G401.6 (cell line): ENCODE results near the gene ODAD3.
"Not testable (repeated sequence)": the region's sequence is repeated elsewhere in the genome, so short reads cannot be mapped to it uniquely, and the experiment has no call there.

ENCODE experiments used
- FAIRE-seq: peaks from 2 replicates; lab custom pipeline; 2012; peaks lifted over from hg19 to GRCh38; lab: Jason Lieb, UNC

ODAD3 gene

DNA sequence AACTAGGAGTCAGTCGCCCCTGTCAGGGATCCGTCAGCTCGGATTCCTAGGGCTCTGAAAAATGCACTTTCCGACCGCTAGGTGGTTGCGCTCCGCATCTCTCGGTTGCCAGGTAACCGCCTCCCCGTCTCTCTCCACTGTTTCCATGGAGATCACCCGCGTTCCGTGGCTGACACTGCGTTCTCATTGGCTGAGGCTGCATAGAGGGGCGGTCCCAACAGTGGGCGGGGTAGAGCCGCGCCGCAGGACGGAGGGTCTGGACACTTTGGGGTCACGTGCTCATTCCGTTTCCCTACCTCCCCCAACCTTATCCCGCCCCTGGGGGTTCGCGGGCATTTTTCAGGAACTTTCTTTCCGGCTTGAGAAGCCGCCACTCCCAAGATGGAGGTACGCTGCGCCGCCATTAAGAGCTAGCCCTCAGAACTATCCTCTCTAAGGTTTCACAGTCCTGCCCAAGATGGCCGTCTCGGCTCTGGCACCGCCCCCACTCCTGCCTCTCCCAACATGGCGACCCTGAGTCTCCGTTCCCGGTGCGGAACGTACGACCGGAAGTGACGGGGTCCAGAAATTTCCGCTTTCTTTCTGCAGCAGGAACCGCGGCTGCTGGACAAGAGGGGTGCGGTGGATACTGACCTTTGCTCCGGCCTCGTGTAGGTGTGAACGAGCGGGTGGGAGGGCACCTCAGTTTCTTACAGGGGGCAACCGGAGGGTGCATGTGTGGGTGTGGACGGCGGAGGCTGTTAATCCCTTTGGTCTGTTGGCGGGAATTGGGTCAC lies at the start of gene ODAD3, which contains the start of gene PRKCSH:
Gene ODAD3 (minus strand): TSS at position 65 of the 776 bp plus-strand sequence. CDS start 105 bp downstream, outside the sequence.
Gene PRKCSH (plus strand): TSS at position 579 of the 776 bp plus-strand sequence. CDS start 483 bp downstream, outside the sequence.
- peak; percentile 100 for FAIRE-seq

DNA sequence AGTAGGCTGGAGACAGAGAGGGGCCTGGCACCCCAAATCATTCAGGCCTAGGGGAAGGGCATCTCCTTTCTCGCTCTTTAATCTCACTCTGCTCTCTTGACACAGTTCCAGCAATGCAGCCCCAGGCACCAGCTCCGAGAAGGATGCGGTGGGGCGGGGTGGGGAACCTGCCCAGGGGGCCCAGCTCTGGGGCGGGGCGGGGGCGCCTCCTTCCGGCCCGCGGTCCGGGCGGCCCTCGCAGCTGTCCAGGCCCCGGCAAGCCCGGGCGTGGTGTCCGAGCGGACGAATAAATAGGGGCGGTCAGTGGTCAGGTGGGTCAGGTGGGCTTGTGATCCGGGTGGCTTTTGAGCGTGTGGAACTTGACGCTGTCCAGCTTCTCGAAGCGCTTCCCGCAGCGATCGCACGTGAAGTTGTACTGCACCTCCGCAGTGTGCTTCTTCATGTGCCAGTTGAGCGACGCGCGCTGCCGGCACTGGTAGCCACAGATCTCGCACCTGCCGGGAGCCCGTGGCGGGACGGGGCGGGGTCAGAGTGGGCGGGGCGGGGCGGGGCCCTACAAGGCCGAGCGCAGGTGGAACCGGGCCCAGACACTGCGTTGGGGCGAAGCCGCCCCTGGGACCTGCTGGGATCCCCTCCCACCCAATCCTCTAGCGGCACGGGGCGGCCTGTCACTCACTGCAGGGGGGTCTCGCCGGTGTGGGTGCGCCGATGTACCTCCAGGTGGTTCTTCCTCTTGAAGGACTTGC lies 48.6 kb upstream of the ODAD3 start:
- FAIRE-seq, result no peak

DNA sequence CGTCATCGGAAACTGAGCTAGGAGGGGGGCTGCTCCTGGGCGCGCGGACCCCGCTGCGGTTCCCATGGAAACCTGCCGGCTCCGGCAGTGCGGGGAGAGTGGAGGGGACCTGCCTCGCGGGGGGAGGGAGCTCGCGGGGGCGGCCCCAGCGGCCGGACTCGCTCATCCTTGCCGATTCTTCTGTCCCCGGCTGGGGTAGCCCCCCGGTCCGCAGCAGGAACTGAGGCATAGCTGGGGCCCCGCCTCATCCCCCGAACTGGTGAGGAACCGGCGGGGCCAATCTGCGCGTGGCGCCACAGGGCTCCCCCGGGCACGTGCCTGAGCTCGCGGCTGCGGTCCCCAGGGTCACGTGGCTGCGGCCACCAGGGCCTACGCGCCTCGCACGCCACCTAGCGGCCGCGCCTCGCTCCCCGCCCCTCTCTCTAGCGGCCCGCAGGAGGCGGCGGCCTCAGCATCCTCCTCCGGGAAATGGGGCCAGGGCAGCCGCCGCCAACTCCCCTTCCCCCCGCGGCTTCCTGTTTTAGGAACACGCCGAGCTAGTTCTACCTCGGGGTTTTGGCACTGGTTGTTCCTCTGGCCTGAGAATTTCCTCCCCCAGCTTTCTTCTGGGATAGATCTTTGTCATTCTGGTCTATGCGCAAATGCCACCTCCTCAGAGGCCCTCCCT lies 47.6 kb upstream of the ODAD3 start:
- no peak for FAIRE-seq

DNA sequence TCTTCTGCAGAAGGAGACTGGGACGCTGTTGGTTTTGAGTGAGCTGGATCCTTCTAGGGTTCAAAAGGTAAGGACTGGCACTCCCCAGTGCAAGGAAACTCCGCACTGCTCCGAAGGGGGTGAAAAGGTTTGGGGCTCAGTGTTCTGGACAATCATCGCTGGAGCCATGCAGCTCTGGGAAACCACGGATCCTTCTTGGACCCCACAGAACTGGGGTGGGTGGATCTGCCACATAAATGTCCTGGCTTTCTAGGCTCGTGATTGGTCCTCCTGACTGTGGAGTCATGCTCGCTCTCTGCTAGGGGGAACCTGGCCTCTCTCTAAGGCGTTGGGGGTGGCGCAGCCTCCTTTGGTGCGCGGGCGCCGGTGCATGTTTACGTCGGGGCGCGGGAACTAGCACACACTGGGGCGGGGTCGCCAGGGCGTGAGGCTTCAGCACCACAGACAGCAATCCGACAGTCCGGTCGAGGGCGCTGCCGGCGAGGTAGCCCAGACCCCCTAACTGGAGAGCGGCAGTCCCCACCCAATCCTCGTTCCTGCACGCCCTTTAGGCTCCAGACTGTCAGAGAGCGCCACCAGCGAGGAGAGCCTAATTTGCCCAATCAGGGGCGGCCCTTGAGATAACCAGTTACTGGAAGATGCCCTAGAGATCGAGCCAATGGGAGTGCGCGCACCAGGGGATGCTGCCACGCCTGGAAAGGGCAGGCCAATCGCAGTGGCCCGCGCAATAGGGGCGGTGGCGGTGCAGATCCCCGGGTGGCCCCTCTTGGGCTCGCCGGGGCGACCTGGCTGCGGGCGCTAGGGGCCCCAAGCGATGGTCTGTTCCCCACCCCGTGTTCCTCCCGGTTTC lies 46.8 kb upstream of the ODAD3 start:
- FAIRE-seq, result peak; percentile 94

DNA sequence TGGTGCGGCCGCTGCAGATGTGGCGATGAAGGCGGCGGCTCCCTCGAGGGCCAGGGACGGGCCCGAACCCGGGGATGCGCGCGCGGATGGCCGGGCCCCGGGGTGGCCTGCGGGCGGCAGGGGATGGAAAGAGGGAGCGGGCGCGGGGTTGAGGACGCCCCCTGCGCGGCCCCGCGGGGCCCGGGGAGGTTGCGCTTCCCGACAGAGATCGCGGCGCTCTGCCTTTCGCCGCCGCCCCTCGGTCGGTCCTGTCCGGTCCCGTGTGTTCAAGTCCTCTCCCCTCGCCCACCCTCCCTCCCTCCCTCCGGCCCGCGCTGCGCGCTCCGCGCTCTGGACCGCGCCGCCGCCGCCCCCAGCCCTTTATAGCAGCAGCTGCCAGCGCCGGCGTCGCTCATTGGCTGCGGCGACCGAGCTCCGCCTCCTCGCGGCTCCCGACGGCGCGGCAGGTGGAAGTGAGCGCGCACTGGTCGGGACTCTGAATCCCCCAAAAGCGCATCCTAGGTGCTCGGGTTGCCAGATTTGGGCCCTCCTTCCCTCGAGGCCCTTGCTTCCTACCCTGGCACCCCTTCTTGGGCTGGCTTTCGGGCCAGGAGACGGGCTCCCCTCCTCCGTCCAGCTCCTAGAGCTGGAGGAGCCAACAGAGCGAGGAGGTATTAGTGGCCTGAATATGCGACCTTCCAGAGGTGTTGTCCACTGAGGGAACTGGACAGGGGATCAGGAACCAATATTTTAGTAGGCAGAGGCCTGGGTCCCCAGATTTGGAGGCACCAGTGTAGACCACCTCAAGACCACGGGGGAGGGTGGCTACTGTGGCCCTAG lies 46.0 kb upstream of the ODAD3 start, which contains the start of gene ELAVL3:
Gene ELAVL3 (minus strand): TSS at position 332 of the 819 bp plus-strand sequence. CDS start 438 bp downstream, outside the sequence.
- FAIRE-seq, result no peak

DNA sequence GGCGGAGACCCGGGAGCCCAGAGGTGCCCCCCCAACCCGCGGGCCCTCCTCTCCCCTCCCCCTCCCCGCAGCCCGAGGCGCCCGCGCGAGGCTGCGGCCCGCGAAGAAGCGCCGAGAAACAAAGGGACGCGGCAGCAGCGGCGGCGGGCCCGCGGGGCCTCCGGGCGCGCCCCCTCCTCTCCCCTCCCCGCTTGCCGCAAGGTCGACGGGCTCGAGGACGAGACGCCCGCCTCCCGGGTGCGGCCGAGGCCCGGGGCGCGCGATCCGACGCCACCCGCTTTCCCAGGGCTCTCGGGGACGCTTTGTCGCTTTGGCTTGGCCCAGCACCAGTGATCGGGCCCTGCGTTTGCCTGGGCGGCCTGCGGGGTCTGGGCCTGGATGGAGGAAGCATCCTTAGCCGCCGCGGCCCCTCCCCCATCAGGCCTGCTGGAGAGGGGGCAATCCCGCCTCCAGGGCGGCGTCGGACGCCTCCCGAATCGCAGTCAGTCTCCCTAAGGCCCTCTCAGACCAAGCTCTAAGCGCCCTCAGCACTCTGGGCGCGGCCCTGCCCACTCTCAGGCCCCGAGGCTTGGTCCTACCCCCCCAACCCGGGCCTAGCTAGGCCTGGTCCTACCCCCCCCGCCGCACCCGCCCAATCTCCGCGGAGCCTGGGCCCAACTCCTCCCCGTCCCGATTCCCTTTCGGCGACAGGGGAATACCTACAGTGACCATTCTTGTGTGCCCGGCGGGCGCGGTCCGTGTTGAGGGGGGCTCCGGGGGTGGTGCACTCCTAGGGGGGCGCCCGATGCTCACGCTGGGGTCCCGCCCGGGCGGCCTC lies 45.2 kb upstream of the ODAD3 start:
- no peak for FAIRE-seq

DNA sequence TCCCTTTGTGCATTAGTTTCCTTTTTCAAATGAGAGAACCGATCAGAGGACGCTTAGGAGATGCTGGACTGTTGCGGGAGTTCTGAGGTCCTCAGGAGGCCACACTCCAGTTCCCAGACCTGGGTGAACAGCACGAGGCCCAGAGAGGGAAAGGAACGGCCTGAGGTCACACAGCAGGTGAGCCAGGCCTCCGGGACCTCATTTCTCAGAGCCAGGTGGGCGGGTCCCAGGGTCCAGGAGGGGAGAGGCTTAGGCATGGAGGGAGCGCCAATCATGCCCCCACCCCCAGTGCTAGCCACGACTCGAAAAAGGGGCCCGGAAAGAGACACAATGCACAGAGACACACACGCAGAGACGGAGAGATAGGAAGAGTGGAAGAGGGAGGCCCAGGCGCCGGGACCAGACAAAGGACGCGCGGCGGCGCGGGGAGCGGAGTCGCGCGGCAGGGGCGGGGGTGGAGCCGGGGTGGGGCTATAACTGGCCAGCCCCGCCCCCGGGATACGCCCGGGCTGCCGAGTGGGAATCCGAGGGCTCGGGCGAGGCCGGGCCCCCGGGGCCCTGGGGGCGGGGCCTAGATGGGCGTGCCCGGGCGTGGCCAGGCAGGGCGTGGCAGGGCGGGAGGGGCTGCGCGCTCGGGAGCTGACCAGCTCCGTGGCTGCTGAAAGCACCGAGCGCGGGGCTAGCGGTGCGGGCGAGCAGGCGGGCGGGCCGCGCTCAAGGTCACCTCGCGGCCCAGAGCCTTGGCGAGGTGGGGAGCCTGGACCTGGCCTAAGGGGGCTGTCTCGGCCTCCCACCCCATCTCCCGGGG lies 44.4 kb upstream of the ODAD3 start:
- no peak for FAIRE-seq

DNA sequence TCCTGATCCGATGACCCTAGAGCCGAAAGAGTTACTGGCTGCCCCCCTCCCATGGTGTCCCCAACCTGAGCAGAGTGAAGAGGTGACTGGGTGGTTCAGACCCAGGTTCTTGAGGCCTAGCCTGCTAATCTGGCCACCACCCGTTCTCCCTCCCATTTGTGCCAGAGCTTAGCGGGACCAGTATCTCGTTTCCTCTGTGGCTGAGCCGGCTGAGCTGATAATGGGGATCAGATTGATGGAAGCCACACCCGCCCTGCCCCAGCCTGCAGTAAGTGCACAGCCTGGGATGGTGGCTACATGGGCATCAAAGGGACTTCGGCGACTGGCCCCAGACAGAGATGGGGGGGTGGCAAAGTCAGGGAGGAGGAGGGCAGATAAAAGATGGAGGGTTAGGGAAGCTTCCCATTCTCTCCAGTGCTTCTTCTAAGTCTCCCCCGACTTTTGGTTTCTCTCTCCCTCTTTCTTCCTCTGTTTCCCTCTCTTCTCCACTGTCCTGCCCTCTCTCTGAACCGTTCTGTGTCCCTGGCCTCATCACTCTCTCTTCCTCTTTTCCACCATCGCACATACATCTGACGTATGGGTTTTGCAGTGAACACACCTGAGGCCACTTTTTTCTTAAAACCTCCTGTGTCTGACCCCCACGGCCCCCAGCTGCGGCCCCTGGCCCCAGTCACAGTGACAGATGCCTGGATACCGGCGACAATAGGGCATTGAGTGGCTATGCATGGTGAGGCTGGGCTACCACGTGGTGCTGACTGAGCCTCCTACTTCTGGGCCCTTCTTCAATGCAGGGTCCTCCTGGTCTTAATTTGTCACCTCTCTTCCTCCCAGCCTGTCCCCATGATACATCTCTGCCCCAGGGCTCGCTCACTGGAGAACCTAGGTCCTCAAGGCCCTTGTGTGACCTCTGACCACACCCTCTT lies 43.5 kb upstream of the ODAD3 start:
- no peak for FAIRE-seq

DNA sequence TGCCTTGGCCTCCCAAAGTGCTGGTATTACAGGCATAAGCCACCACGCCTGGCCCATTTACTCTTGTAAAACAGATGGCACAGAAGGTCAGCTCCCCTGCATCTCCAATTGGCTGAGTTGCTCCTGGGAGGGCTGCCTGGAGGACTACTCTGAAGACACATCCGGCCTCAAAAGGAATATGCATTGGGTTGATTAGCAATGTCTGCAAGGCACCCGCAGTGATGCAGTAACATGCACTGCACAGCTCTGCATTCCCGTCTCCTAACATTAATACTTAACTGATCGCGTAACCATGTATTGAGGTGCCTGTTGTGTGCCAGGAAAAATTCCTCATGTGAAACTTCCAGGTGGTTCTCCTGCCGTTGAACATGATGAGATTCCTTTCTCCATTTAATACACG lies 40.9 kb upstream of the ODAD3 start:
- no peak for FAIRE-seq

DNA sequence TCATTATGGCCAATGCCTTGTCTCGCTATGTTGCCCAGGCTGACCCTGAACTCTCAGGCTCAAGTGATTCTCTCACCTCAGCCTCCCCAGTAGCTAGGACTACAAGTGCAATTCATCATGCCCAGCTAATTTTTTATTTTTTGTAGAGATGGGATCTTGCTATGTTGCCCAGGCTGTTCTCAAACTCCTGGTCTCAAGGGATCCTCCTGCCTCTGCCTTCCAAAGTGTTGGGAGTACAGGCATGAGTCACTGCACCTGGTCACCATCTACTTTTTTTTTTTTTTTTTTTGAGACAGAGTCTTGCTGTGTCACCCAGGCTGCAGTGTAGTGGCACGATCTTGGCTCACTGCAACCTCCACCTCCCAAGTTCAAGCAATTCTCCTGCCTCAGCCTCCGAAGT lies 40.4 kb upstream of the ODAD3 start:
- FAIRE-seq, result not testable (repeated sequence)

DNA sequence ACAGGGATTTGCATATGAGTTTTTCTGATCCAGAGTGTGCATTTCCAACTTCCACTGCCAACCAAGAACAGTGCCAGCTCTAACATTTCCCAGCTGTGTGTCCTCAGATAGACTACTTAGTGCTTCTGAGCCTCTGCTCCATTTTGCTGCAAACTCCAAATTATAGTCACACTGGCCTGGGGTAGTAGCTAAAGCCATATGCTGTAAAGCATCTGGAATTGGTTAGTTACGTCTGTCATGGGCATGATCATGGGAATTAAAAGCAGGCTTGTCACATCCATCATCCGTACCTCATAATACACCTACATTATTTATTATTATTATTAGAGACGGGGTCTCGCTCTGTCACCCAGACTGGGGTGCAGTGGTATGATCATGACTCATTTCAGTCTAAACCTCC lies 38.8 kb upstream of the ODAD3 start:
- no peak for FAIRE-seq

DNA sequence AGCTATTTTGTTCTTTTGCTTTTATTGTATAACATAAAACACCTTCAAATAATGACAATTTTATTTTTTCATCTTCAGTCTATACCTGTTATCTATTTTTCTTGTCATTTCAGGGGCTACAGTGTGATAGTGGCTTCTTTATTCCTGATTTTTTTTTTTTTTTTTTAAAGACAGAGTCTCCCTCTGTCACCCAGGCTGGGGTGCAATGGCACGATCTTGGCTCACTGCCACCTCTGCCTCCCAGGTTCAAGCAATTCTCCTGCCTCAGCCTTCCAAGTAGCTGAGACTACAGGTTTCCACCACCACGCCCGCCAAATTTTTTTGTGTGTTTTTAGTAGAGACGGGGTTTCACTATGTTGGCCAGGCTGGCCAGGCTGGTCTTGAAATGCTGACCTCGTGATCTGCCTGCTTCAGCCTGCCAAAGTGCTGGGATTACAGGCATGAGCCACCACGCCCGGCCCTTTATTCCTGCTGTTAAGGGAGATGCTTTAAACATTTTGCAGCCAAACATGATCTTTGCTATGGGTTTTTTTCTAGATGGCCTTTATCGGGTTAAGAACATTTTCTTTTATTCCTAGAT lies 33.4 kb upstream of the ODAD3 start:
- not testable (repeated sequence) for FAIRE-seq

DNA sequence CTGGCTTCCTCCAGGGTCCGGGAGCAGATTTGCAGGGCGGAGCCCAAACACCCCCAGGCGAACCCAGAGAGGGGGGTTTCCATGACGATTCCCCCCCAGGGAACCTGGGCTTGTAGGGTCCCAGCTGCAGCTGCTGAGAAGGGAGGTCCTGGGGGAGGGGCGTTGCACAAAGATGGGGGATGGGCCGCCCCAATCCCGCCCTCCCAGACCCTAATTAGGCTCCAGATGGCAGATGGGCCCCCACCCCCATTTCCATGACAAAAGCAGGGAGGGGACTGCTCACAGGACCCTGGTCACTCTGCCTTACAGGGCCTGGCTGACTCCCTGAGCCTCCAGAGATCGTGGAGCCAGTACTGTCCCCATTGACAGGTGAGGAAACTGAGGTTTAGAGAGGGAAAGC lies 30.7 kb upstream of the ODAD3 start:
- no peak for FAIRE-seq

DNA sequence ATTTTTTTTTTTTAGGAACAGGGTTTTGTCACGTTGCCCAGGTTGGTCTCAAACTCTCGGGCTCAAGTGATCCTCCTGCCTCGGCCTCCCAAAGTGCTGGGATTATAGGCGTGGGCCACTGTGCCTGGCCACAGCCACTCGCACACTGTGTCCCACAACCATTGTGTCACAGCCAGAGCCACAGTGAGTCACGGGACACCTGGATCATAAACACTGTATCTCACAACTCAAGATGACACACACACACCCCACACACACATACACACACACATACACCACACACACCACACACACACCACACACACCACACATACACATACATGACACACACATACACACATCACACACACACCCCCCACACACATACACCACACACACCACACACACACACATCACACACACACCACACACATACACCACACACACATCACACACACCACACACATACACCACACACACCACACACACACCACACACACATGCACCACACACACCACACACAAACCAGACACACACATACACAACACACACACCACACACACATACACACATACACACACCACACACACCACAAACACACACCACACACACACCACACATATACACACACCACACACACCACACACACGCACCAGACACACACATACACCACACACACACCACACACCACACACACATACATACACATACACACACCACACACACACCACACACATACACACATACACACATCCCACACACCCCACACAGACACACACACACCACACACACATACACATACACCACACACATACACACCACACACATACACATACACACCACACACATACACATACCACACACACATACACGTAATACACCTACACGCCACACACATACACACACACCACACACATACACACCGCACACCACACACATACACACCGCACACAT lies 29.7 kb upstream of the ODAD3 start:
- no peak for FAIRE-seq

DNA sequence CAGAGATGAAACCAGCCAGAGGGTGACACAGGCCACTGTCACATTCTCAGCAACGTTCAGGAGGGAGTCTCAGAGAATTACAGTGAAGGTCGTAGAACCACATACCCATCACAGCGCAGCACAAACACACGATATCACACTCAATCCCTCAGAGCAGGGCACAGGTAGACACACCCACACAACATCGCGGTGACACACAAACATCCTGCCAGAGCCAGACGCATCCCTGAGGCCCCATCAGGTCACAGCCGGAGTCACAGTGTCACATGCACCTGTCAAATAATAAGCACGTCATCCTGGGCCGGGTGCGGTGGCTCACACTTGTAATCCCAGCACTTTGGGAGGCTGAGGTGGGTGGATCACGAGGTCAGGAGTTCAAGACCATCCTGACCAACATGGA lies 28.5 kb upstream of the ODAD3 start:
- FAIRE-seq, result no peak

DNA sequence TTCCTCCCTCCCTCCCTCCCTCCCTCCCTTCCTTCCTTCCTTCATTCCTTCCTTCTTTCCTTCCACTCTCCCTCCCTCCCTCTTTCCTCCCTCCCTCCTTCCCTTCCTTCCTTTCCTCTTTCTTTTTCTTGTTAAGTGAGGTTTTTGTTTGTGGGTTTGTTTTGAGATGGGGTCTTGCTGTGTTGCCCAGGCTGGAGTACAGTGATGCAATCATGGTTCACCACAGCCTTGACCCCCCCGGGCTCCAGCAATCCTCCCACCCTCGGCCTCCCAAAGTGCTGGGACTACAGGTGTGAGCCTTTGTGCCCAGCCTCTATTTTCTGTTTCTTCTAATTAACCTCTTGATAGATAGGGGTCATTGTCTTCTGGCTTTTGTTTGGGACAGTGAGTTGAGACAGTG lies 26.5 kb upstream of the ODAD3 start:
- FAIRE-seq, result no peak

DNA sequence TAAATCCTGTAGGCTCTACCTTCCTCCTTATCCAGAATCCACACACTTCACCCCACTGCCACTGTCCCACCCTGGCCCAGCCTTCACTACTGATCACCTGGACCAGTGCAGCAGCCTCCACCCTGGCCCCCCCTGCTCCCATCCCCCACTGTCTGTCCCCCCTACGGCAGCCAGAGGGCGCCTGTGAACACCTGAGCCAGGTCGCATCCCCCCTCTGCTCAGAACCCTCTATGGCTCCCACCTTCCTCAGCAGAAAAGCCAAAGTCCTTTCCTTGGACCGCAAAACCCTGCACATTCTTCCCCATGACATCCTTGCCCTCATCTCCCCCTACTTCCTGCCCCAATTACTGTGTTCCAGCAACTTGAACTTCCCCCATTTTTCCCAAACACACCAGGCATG lies 25.3 kb upstream of the ODAD3 start:
- FAIRE-seq, result no peak
